HUES48 (cell line): Measurements from ENCODE around the gene DUSP15.
"Not testable (repeated sequence)": the region's sequence is repeated elsewhere in the genome, so short reads cannot be mapped to it uniquely, and the experiment has no call there.

ENCODE experiments used
- H3K27ac ChIP-seq: one replicate; pipeline ENCODE4 v1.7.0; 2013; ENCODE audit warnings: low read depth, low read length, inconsistent platforms
- H3K27me3 ChIP-seq: 2 replicates; pipeline ENCODE4 v1.6.1; 2013; ENCODE audit warnings: mild to moderate bottlenecking, low read length; ENCODE audit not compliant: control insufficient read depth, insufficient read depth
- H3K36me3 ChIP-seq: 2 replicates; pipeline ENCODE4 v1.6.1; 2013; ENCODE audit warnings: low read length; ENCODE audit not compliant: control insufficient read depth, insufficient read depth
- H3K4me1 ChIP-seq: 2 replicates; pipeline ENCODE4 v1.6.1; 2013; ENCODE audit warnings: mild to moderate bottlenecking, low read length; ENCODE audit not compliant: control insufficient read depth, insufficient read depth
- H3K4me3 ChIP-seq: 2 replicates; pipeline ENCODE4 v1.5.1; 2013; ENCODE audit warnings: mild to moderate bottlenecking, low read depth, low read length
- H3K9ac ChIP-seq: 2 replicates; pipeline ENCODE4 v1.6.1; 2013; ENCODE audit warnings: mild to moderate bottlenecking, low read depth, low read length, moderate library complexity
- H3K9me3 ChIP-seq: 2 replicates; pipeline ENCODE4 v1.6.1; 2013; ENCODE audit warnings: low read length; ENCODE audit not compliant: control insufficient read depth, insufficient read depth

Gene DUSP15

DNA sequence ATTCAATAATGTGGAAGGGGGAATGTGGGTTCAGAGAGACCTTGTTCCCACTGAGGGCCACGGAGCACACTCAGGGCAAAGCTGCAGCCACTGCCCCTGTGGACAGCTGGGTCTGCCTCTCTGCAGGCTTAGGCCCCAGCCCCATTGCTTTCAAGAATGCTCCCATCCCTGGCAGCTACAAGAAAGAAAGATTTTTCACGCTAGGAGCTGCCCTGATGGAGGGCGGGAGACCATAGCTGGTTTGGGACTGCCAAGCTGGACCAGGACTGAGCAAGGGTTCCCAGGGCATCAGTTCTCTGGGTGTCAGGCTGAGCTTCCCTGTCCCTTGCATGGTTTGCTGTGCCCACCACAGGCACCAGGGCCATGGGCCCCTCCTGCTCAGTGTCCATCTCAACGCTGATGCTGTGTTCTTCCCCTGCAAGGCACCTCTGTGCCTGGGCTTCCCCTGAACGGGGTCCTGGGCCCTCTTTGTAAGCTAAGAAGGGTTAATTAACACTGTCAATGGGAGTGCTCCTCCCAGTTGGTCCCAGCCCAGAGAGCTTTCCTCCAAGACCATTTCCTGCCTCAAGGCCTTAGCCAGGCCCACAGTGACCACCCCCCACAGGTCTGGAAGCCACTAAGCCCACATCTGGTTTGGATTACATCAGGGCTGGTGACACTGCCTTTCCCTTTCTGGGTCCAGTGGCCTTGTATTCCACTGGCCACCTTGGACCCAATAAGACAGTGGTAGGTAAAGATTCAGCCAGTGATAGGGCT, 33.3 kb downstream of the DUSP15 start:
- no peaks in the 10 kb centered on the region for H3K36me3 ChIP-seq
- H3K27me3 ChIP-seq: no peaks in the 10 kb centered on the region
- no peak overlapping the region for H3K4me3 ChIP-seq
- H3K9ac ChIP-seq: no peak overlapping the region
- H3K27ac ChIP-seq: no peak overlapping the region
- H3K4me1 ChIP-seq: peaks cover 3% of the 10 kb centered on the region; the same call in 1 of the 2 replicates
- H3K9me3 ChIP-seq: no peaks in the 10 kb centered on the region

DNA sequence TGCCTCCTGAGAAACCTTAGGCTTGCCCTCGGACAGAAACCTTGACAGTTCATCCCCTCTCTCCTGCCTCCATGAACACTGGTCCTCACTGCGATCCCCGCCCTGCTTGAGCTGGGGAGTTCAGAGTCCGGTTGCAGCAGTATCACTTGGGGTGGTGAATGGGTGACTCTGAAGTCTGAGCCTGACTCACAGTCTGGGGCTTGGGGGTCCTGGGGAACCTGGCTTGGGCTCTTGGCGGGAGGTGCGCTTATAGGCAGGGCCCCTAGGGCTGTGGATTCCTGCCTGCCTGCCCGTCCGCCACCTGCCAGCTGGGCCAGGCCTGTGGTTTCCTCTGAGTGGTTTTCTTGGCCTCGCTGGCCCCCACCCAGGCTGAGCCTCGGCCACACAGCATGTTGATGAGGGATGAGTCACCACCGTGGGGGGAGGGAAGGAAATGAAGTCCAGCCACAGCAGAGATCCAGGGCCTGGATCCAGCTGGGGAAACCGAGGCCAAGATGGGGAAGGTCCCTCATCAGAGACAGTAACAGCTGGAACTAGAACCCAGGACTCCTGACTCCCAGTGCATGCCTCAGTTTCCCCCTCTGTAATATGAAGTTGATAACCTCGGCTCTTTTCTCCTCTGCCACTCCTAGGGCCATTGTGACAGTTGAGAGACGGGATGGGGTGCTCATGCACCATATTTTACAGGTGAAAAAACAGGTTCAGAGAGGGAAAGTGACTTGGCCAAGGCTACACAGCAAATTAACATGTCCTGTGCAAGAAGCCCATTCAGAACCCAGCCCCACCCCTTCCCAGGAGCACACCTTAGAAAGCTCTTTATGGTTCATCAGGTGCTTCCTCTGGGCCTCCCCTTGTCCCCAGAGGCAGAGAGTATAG, 34.1 kb downstream of the DUSP15 start:
- Histone ChIP-seq H3K4me3 (no peak overlapping the region), H3K9me3 (no peaks in the 10 kb centered on the region), H3K9ac (no peak overlapping the region), H3K4me1 (peaks cover 1% of the 10 kb centered on the region; the same call in 1 of the 2 replicates), H3K27me3 (no peaks in the 10 kb centered on the region), H3K27ac (no peak overlapping the region), H3K36me3 (no peaks in the 10 kb centered on the region)

DNA sequence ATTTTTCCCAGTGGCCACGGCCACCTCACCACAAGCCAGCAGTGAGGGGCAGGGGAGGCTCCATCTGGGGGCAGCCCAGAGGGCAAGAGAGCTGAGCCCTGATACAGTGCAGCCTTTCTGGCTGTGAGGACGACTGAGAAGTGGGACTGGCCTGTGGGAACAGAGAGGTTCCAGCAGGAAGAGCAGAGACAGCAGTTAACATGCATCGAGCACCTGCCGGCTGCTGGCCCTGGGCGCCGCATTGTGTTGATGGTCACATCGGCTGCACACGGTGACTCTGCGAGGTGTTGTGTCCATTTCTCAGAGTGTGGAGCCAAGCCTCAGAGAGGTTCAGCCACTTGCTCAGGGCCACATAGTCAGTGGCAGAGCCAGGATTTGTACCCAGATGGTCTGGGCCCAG, 34.8 kb downstream of the DUSP15 start:
- Histone ChIP-seq H3K9ac (no peak overlapping the region), H3K27ac (no peak overlapping the region), H3K36me3 (no peaks in the 10 kb centered on the region), H3K27me3 (no peaks in the 10 kb centered on the region), H3K9me3 (no peaks in the 10 kb centered on the region), H3K4me1 (no peaks in the 10 kb centered on the region), H3K4me3 (no peak overlapping the region)

DNA sequence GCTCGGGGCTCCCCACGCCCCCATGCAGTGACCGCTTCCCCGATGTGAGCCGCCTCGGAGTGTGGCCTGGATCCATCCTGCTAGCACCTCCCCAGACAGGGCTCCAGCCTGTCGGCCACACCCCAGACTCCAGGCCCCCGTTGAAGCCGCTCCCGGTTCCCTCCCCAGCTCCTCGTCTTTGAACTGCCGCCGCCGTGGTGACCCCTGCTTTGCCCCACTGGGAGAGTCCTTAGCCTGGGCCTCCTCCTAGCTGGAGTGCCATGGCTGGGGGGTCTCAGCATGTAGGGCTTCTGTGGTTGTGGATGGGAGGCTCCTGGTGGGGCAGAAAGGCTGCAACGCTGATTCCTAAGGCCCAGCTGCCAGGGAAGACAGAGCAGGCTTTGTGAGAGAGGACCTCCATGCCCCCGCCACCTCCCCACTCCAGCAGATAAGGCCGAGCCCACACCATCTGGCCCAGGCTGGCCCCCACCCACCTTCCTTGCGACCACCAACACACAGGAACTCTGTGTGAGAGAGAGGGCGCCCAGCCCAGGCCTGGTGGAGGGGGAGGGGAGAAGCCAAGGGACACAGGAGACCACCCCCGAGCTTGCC, 36.3 kb downstream of the DUSP15 start:
- H3K9ac ChIP-seq: no peak overlapping the region

DNA sequence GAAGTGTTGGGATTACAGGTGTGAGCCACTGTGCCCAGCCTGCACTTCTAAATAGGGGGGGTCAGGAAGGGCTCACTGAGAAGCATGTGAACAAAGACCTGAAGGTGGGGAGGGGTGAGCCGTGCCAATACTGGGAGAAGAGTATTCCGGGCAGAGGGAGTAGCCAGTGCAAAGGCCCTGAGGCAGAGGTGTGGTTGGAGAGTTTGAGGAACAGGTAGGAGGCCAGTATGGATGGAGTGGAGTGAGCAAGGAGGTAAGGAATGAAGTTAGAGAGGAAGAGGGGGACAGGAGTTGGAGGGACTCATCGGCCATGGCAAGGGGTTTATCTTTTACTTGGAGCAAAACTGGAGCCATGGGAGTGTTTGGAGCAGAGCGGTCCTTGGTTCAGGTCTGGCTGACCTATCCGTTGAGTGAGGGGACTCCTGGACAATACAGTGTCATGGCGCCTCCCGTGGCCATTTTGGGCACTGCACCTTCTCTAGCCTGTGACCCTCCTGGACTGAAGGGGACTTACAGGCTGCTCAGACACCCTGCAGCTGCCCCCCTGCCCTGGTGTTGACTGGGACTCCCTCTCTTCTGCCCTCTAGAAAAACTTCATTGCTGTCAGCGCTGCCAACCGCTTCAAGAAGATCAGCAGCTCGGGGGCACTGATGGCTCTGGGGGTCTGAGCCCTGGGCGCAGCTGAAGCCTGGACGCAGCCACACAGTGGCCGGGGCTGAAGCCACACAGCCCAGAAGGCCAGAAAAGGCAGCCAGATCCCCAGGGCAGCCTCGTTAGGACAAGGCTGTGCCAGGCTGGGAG, 37.0 kb downstream of the DUSP15 start:
- Histone ChIP-seq H3K9ac (no peak overlapping the region), H3K27ac (no peak overlapping the region), H3K27me3 (no peaks in the 10 kb centered on the region), H3K4me3 (no peak overlapping the region), H3K9me3 (no peaks in the 10 kb centered on the region), H3K36me3 (no peaks in the 10 kb centered on the region), H3K4me1 (no peaks in the 10 kb centered on the region)

More for the DNA sequence above, 36.3 kb downstream of the DUSP15 start:
- Histone ChIP-seq H3K4me3 (no peak overlapping the region), H3K9me3 (no peaks in the 10 kb centered on the region), H3K27me3 (no peaks in the 10 kb centered on the region), H3K27ac (no peak overlapping the region), H3K36me3 (no peaks in the 10 kb centered on the region), H3K4me1 (no peaks in the 10 kb centered on the region)

DNA sequence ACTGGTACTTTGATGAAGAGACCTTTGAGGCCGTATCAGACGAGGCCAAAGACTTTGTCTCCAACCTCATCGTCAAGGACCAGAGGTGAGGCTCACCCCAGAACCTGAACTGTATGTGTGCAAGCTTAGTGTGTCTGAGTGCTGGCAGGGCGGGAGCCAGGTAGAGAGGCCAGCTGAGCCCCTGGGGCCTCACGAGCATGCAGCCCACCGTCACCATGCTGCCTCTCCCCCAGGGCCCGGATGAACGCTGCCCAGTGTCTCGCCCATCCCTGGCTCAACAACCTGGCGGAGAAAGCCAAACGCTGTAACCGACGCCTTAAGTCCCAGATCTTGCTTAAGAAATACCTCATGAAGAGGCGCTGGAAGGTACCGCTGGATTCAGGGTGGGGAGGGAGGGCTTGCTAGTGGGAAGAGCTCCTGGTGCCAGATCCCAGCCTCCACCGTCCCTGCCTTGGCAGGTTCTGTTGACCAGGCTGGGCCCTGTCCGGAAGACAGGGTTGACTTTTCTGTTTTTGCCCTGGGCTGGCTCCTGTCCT, 38.5 kb downstream of the DUSP15 start:
- Histone ChIP-seq H3K27me3 (no peaks in the 10 kb centered on the region), H3K27ac (no peak overlapping the region), H3K4me3 (no peak overlapping the region), H3K9me3 (no peaks in the 10 kb centered on the region), H3K9ac (no peak overlapping the region), H3K36me3 (no peaks in the 10 kb centered on the region), H3K4me1 (no peaks in the 10 kb centered on the region)

DNA sequence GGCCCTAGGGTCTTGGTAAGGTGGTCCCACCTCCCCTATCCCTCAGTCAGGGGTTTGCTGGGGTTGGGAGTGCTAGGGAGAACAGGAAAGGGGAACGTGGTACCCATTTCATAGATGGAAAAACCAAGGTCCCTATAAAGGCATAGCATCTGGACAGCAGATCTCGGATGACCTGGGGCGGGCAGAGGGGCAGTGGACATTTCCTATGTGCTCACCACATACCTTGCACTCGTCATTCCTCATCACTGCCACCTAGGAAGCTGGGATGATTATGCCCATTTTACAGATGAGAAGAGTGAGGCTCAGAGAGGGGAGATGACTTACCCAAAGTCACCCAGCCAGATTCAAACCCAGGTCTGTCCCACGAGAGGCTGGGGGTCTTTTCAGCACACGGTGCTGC, 39.1 kb downstream of the DUSP15 start:
- no peak overlapping the region for H3K4me3 ChIP-seq
- H3K27ac ChIP-seq: no peak overlapping the region
- H3K9me3 ChIP-seq: no peaks in the 10 kb centered on the region
- H3K9ac ChIP-seq: no peak overlapping the region
- no peaks in the 10 kb centered on the region for H3K27me3 ChIP-seq
- no peaks in the 10 kb centered on the region for H3K4me1 ChIP-seq
- H3K36me3 ChIP-seq: no peaks in the 10 kb centered on the region

DNA sequence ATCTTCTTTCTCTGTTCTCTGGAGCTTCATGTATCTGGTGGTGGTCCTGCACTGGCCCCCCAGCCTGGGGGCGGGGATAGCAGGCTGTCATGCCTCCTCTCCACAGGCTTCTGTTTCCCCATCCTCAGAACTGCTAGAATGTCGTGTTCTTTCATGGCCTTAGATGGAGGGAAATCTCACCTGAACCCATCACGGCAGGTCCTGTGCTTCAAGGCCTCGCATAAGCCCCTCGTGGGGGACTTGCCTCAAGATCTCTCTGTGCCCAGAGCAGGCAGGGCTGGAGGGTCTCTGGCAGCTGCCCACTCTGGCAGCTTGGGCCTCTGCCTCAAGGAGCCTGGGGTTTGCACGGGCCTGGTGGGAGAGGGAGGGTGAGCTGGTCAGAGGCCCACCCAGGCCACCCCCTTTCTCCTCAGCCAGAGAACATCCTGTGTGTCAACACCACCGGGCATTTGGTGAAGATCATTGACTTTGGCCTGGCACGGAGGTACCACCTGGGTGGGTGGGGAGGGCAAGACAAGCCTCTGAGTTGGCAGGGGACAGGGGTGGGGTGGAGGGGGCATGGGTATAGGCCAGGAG, 39.8 kb downstream of the DUSP15 start:
- H3K9me3 ChIP-seq: no peaks in the 10 kb centered on the region
- no peaks in the 10 kb centered on the region for H3K36me3 ChIP-seq
- no peaks in the 10 kb centered on the region for H3K27me3 ChIP-seq
- H3K4me3 ChIP-seq: no peak overlapping the region
- H3K27ac ChIP-seq: no peak overlapping the region
- no peaks in the 10 kb centered on the region for H3K4me1 ChIP-seq
- no peak overlapping the region for H3K9ac ChIP-seq

DNA sequence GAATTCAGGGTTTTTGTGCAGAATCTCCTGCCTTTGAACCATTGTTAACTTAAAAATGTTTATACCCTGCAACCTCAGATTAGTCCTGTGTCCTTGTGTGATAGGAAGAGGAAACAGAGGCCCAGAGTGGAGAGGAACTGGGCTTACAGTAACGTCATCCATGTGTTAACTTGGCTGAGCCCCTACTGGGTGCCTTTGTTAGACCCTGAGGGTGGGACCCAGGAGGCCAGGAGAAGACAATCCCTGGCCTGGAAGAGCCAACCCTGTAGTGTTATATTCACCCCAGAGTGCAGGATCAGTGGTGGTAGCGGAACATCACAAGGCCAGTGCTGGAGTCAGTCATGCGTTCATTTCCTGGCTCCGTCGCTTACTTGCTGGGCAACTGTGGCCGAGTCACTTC, 40.6 kb downstream of the DUSP15 start:
- H3K4me3 ChIP-seq: no peak overlapping the region
- no peak overlapping the region for H3K27ac ChIP-seq
- H3K36me3 ChIP-seq: no peaks in the 10 kb centered on the region
- no peak overlapping the region for H3K9ac ChIP-seq
- no peaks in the 10 kb centered on the region for H3K27me3 ChIP-seq
- no peaks in the 10 kb centered on the region for H3K4me1 ChIP-seq
- H3K9me3 ChIP-seq: no peaks in the 10 kb centered on the region

DNA sequence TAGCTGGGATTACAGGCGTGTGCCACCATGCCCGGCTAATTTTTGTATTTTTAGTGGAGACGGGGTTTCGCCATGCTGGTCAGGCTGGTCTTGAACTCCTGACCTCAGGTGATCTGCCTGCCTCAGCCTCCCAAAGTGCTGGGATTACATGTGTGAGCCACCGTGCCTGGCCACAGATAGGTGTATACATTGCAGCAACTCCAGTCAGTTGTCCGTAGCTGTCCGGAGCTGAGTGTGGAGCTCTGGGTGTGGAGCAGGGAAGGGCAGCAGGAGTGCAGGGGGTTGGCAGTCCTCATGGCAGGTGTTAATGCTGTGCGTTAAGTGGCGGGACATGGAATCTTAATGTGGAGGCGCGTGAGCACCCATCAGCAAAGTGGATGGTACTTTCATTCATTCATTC, 42.3 kb downstream of the DUSP15 start:
- not testable (repeated sequence) for H3K9me3 ChIP-seq, H3K4me3 ChIP-seq, H3K4me1 ChIP-seq, H3K36me3 ChIP-seq, H3K9ac ChIP-seq, H3K27me3 ChIP-seq, H3K27ac ChIP-seq
